Measurements from ENCODE around the gene FHL5. TPM values are rescaled to one million over a fixed set of nuclear protein-coding genes. Genes with fewer than 3 reads are reported as not detected.

Gene FHL5
- total RNA-seq, 1 experiment from 2014 or later = not detected

DNA sequence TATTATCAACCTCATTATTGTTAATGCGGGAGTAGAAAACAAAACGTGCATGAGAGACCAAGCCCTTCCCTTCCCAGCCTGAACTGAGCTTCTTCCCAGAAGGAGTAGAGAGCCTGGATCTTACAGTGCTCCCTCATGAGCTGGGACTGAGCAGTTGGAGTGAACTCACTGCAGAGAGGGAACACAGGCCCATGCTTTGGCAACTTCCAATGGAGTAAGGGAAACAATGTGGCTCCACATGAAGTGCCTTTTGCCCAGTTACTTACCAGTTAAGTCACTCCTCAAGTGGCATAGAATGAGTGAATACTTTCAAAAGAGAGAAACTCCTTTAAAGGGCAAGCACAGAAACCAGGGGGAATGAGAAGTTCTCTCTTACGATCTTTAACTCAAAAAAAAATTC lies 12.4 kb downstream of the FHL5 start:
- no TSS peak for BruUV-seq (replicated peaks)
- ATAC-seq = no peak
- no peak overlapping the region for H3K27ac ChIP-seq (ENCODE audit: low read length)
- no peaks in the 10 kb centered on the region for H3K79me2 ChIP-seq (ENCODE audit: low read length)
- no peak overlapping the region for H3K9ac ChIP-seq (ENCODE audit: low read length)
- no peaks in the 10 kb centered on the region for H3F3A ChIP-seq (ENCODE audit: low read length, unreplicated experiment)
- no peak for TF ChIP-seq EZH2phosphoT487 (IDR thresholded peaks at IDR 0.05; ENCODE audit: borderline replicate concordance, low read length)
- H3K4me3 ChIP-seq (ENCODE audit: low read length) = no peak overlapping the region
- H3K4me2 ChIP-seq (ENCODE audit: low read length) = no peak overlapping the region
- no peaks in the 10 kb centered on the region for H4K20me1 ChIP-seq (ENCODE audit: low read length)
- no peaks in the 10 kb centered on the region for H3K36me3 ChIP-seq (ENCODE audit: low read depth, low read length)
- intact Hi-C loops (cut with micrococcal nuclease) = no loop called here
- DNase-seq = no peak
- no peaks in the 10 kb centered on the region for H3K4me1 ChIP-seq (ENCODE audit: insufficient read depth, low read length)
- CTCF ChIA-PET = no interaction called here
- H2AFZ ChIP-seq (ENCODE audit: low read length) = no peak overlapping the region
- H3K9me3 ChIP-seq (ENCODE audit: low read length) = no peaks in the 10 kb centered on the region
- no peaks in the 10 kb centered on the region for H3K27me3 ChIP-seq (ENCODE audit: low read length)
- POLR2A ChIA-PET (ENCODE audit: unreplicated experiment) = no interaction called here
- no peaks in the 10 kb centered on the region for H3K9me2 ChIP-seq (replicated peaks; ENCODE audit: low read length)

DNA sequence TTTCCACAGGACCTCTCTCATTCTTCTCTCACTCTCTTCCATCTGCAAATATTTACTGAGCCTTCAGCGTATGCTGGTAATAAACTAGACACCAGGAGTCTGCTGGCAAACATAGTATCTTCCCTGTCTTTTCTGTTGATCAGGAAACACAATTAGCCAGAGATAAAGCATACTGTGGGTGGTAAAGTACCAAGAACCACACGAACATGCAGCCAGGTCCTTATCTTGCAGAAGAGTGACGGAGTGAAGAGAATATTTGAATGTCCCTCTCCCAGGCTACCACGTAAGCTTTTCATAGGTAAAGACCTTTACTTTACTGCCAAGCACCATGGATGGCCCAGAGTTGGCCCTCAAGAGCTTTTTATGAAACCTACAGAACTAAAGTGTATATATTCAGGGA lies 13.3 kb downstream of the FHL5 start:
- H3K9me3 ChIP-seq (ENCODE audit: low read length) = no peaks in the 10 kb centered on the region
- POLR2A ChIA-PET (ENCODE audit: unreplicated experiment) = no interaction called here
- no peaks in the 10 kb centered on the region for H3F3A ChIP-seq (ENCODE audit: low read length, unreplicated experiment)
- CTCF ChIA-PET = no interaction called here
- no peak overlapping the region for H2AFZ ChIP-seq (ENCODE audit: low read length)
- H3K4me1 ChIP-seq (ENCODE audit: insufficient read depth, low read length) = no peaks in the 10 kb centered on the region
- H3K4me3 ChIP-seq (ENCODE audit: low read length) = no peak overlapping the region
- DNase-seq (no peak), ATAC-seq (no peak)
- no TSS peak for BruUV-seq (replicated peaks)
- no peaks in the 10 kb centered on the region for H4K20me1 ChIP-seq (ENCODE audit: low read length)
- no peaks in the 10 kb centered on the region for H3K79me2 ChIP-seq (ENCODE audit: low read length)
- no peak overlapping the region for H3K9ac ChIP-seq (ENCODE audit: low read length)
- H3K4me2 ChIP-seq (ENCODE audit: low read length) = no peak overlapping the region
- no peak for TF ChIP-seq EZH2 (IDR thresholded peaks at IDR 0.05; ENCODE audit: low read length, unreplicated experiment)
- H3K27me3 ChIP-seq (ENCODE audit: low read length) = no peaks in the 10 kb centered on the region
- H3K27ac ChIP-seq (ENCODE audit: low read length) = no peak overlapping the region
- no peaks in the 10 kb centered on the region for H3K9me2 ChIP-seq (replicated peaks; ENCODE audit: low read length)
- no peaks in the 10 kb centered on the region for H3K36me3 ChIP-seq (ENCODE audit: low read depth, low read length)
- intact Hi-C loops (cut with micrococcal nuclease) = no loop called here

DNA sequence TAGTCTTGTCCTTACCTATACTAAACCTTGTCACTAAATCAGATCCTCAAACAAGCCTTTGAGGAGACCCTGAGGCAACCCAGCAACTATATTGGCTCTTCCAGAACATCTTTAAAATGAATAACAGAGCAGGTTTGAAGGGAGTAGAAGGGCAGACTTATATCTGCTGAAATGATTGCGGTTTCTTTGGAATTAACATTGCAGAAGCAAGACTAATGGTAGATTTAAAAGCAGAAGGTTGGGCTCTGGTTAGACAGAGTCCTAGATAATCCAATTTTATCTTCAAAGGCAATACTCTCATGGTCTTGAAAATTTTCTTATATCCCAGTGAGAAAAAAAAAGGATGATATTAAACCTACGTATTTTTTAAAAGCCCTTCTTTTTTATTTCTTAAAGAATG lies 19.1 kb downstream of the FHL5 start:
- Histone ChIP-seq H4K20me1 (ENCODE audit: low read length) (no peaks in the 10 kb centered on the region), H3F3A (ENCODE audit: low read length, unreplicated experiment) (no peaks in the 10 kb centered on the region), H3K79me2 (ENCODE audit: low read length) (no peaks in the 10 kb centered on the region), H3K36me3 (ENCODE audit: low read depth, low read length) (no peaks in the 10 kb centered on the region), H3K9ac (ENCODE audit: low read length) (no peak overlapping the region), H3K9me3 (ENCODE audit: low read length) (no peaks in the 10 kb centered on the region), H3K4me2 (ENCODE audit: low read length) (no peak overlapping the region), H3K27me3 (ENCODE audit: low read length) (peaks cover 34% of the 10 kb centered on the region), H2AFZ (ENCODE audit: low read length) (no peak overlapping the region), H3K9me2 (replicated peaks; ENCODE audit: low read length) (no peaks in the 10 kb centered on the region), H3K4me3 (ENCODE audit: low read length) (no peak overlapping the region), H3K27ac (ENCODE audit: low read length) (no peak overlapping the region), H3K4me1 (ENCODE audit: insufficient read depth, low read length) (no peaks in the 10 kb centered on the region)
- intact Hi-C loops (cut with micrococcal nuclease) = no loop called here
- POLR2A ChIA-PET (ENCODE audit: unreplicated experiment) = no interaction called here
- CTCF ChIA-PET = no interaction called here
- DNase-seq = no peak
- TF ChIP-seq, protein P1, sequence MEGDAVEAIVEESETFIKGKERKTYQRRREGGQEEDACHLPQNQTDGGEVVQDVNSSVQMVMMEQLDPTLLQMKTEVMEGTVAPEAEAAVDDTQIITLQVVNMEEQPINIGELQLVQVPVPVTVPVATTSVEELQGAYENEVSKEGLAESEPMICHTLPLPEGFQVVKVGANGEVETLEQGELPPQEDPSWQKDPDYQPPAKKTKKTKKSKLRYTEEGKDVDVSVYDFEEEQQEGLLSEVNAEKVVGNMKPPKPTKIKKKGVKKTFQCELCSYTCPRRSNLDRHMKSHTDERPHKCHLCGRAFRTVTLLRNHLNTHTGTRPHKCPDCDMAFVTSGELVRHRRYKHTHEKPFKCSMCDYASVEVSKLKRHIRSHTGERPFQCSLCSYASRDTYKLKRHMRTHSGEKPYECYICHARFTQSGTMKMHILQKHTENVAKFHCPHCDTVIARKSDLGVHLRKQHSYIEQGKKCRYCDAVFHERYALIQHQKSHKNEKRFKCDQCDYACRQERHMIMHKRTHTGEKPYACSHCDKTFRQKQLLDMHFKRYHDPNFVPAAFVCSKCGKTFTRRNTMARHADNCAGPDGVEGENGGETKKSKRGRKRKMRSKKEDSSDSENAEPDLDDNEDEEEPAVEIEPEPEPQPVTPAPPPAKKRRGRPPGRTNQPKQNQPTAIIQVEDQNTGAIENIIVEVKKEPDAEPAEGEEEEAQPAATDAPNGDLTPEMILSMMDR (conservative IDR thresholded peaks at IDR 0.05; ENCODE audit: low read depth, low read length) = no peak
- TF ChIP-seq EZH2phosphoT487 (IDR thresholded peaks at IDR 0.05; ENCODE audit: borderline replicate concordance, low read length) = no peak
- no peak for TF ChIP-seq EZH2 (IDR thresholded peaks at IDR 0.05; ENCODE audit: low read length, unreplicated experiment)
- BruUV-seq (replicated peaks) = no TSS peak
- no peak for ATAC-seq

DNA sequence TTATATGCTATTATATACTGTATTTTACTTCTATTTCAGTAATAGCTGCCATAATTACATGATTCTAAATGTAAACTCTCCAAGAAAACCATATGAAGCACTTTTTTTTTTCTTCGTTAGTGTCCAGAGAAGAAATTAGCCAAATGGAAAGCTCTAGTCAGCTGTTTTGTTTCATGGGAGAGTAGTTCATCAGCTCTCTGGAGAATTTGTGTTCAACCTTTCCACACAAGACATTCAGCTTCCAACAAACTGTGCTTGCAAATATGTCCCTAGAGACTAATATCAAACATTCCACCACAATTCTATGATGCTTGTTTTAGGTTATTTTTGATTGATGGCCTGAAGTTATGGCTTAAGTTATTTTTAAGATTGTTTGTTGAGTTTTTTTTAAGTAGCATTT lies 19.5 kb downstream of the FHL5 start:
- no TSS peak for BruUV-seq (replicated peaks)
- no peaks in the 10 kb centered on the region for H3K9me3 ChIP-seq (ENCODE audit: low read length)
- H3K27me3 ChIP-seq (ENCODE audit: low read length) = peaks cover 36% of the 10 kb centered on the region
- no peaks in the 10 kb centered on the region for H3K4me1 ChIP-seq (ENCODE audit: insufficient read depth, low read length)
- no peaks in the 10 kb centered on the region for H3K79me2 ChIP-seq (ENCODE audit: low read length)
- no peak overlapping the region for H3K27ac ChIP-seq (ENCODE audit: low read length)
- ChIA-PET CTCF (no interaction called here), POLR2A (ENCODE audit: unreplicated experiment) (no interaction called here)
- H3K36me3 ChIP-seq (ENCODE audit: low read depth, low read length) = no peaks in the 10 kb centered on the region
- no peaks in the 10 kb centered on the region for H3F3A ChIP-seq (ENCODE audit: low read length, unreplicated experiment)
- ATAC-seq (no peak), DNase-seq (no peak)
- H2AFZ ChIP-seq (ENCODE audit: low read length) = no peak overlapping the region
- no peaks in the 10 kb centered on the region for H4K20me1 ChIP-seq (ENCODE audit: low read length)
- intact Hi-C loops (cut with micrococcal nuclease) = no loop called here
- TF ChIP-seq EZH2phosphoT487 (IDR thresholded peaks at IDR 0.05; ENCODE audit: borderline replicate concordance, low read length) = no peak
- TF ChIP-seq, protein P1 (conservative IDR thresholded peaks at IDR 0.05; ENCODE audit: low read depth, low read length) = no peak
- no peak for TF ChIP-seq EZH2 (IDR thresholded peaks at IDR 0.05; ENCODE audit: low read length, unreplicated experiment)
- no peak overlapping the region for H3K4me3 ChIP-seq (ENCODE audit: low read length)
- H3K9me2 ChIP-seq (replicated peaks; ENCODE audit: low read length) = no peaks in the 10 kb centered on the region
- no peak overlapping the region for H3K4me2 ChIP-seq (ENCODE audit: low read length)
- no peak overlapping the region for H3K9ac ChIP-seq (ENCODE audit: low read length)
